CD4-positive, alpha-beta T cell treated with Interleukin-12 subunit alpha and Interleukin-12 subunit beta, for 1 hour (primary cell): ENCODE results near the gene TBL1X.

Experiments
- DNase-seq: peaks from one replicate; pipeline ENCODE4 v3.0.0-alpha.2; 2020

TBL1X gene

GRCh38 chrX:9677098-9677739, 212.4 kb downstream of the TBL1X start:
- DNase-seq: peak; percentile 30

- DNase-seq: no peak
Measured at GRCh38 chrX:9678215-9678965, 213.5 kb downstream of the TBL1X start.

- no peak for DNase-seq
Measured at GRCh38 chrX:9681011-9681410, 216.2 kb downstream of the TBL1X start.

GRCh38 chrX:9681422-9681821, 216.6 kb downstream of the TBL1X start:
- no peak for DNase-seq

GRCh38 chrX:9682456-9682855, 217.6 kb downstream of the TBL1X start:
- no peak for DNase-seq

GRCh38 chrX:9682861-9683260, 218.0 kb downstream of the TBL1X start:
- DNase-seq: no peak

- DNase-seq: no peak
Measured at GRCh38 chrX:9683350-9683749, 218.5 kb downstream of the TBL1X start.

GRCh38 chrX:9687899-9688298, 223.0 kb downstream of the TBL1X start:
- no peak for DNase-seq

GRCh38 chrX:9688833-9689232, 224.0 kb downstream of the TBL1X start:
- no peak for DNase-seq

- no peak for DNase-seq
Measured at GRCh38 chrX:9690046-9690445, 225.2 kb downstream of the TBL1X start.

- no peak for DNase-seq
Measured at GRCh38 chrX:9693307-9694001, 228.6 kb downstream of the TBL1X start.

GRCh38 chrX:9698576-9698975, 233.7 kb downstream of the TBL1X start:
- DNase-seq: no peak

- no peak for DNase-seq
Measured at GRCh38 chrX:9700555-9700954, 235.7 kb downstream of the TBL1X start.

- DNase-seq: no peak
Measured at GRCh38 chrX:9701790-9702189, 236.9 kb downstream of the TBL1X start.

GRCh38 chrX:9703406-9703805, 238.5 kb downstream of the TBL1X start:
- no peak for DNase-seq

- DNase-seq: no peak
Measured at GRCh38 chrX:9704876-9705465, 240.1 kb downstream of the TBL1X start.

GRCh38 chrX:9706421-9706820, 241.6 kb downstream of the TBL1X start:
- no peak for DNase-seq

- DNase-seq: no peak
Measured at GRCh38 chrX:9707306-9708033, 242.6 kb downstream of the TBL1X start.

GRCh38 chrX:9708086-9708485, 243.2 kb downstream of the TBL1X start:
- DNase-seq: no peak

- peak; percentile 76 for DNase-seq
Measured at GRCh38 chrX:9708923-9709553, 244.2 kb downstream of the TBL1X start.

GRCh38 chrX:9710332-9710731, 245.5 kb downstream of the TBL1X start:
- DNase-seq: no peak

GRCh38 chrX:9717376-9717775, 252.5 kb downstream of the TBL1X start:
- DNase-seq: no peak
